ENCODE measurements around the gene WIPF1.

WIPF1 gene

DNA sequence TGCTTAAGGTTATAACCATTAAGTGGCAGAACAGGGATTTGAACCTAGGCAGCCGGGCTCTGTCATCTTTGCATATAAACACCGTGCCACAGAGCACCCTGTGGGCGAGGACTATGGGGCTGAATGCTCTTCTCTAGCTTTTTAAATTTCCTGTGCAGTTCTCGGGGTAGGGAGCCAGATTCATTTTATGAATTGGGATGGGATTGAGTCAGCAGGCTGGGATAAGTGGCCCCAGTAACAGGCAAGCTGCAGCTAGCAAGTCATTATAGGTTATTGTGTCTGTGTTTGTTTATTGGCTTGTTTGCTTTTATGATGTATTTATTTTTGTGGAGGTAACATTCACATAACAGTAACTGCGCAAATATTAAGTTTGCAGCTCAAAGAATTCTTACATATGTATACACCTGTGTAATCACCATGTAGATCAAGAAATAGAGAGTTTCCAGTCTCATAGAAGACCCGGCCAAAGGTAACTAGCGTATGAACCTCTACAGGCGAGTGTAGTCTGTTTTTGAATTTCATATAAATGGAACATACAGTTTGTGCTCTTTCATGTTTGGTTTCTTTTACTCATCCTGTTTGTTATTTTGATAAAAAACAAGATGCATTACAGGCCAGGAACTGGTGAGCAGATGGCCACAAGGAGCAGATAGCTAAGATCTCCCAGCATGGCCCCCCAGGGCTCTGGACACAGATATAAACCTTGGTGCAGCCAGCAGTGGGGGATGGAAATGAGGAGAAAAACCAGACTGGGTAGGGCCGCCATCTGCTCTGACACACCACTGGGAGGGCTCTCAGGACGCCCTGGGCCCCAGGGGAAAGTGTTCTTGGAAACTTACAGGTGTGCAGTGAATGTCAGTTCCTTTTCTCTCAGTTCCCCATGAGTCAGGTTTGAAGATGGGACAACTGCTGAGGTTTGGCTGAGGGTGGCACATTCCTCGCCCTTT lies 61.6 kb downstream of the WIPF1 start:
- H3K36me3 Mint-ChIP-seq (ENCODE audit: low read depth) = no peaks in the 10 kb centered on the region
- no peak for DNase-seq
- H3K9me3 Mint-ChIP-seq = no peaks in the 10 kb centered on the region
- no peaks in the 10 kb centered on the region for H3K27me3 Mint-ChIP-seq (ENCODE audit: low read depth, poor library complexity)
- TF ChIP-seq, protein P1, sequence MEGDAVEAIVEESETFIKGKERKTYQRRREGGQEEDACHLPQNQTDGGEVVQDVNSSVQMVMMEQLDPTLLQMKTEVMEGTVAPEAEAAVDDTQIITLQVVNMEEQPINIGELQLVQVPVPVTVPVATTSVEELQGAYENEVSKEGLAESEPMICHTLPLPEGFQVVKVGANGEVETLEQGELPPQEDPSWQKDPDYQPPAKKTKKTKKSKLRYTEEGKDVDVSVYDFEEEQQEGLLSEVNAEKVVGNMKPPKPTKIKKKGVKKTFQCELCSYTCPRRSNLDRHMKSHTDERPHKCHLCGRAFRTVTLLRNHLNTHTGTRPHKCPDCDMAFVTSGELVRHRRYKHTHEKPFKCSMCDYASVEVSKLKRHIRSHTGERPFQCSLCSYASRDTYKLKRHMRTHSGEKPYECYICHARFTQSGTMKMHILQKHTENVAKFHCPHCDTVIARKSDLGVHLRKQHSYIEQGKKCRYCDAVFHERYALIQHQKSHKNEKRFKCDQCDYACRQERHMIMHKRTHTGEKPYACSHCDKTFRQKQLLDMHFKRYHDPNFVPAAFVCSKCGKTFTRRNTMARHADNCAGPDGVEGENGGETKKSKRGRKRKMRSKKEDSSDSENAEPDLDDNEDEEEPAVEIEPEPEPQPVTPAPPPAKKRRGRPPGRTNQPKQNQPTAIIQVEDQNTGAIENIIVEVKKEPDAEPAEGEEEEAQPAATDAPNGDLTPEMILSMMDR (IDR thresholded peaks at IDR 0.05) = no peak
- peaks cover 25% of the 10 kb centered on the region for H3K4me1 Mint-ChIP-seq
- H3K27ac Mint-ChIP-seq = no peak overlapping the region
- no peak overlapping the region for H3K4me3 Mint-ChIP-seq

- Mint-ChIP-seq H3K4me1 (peaks cover 25% of the 10 kb centered on the region), H3K36me3 (ENCODE audit: low read depth) (no peaks in the 10 kb centered on the region)
Measured at GRCh38 chr2:174535083-174535482, 62.5 kb downstream of the WIPF1 start.

GRCh38 chr2:174529916-174530315 lies 67.7 kb downstream of the WIPF1 start:
- TF ChIP-seq, protein P1 (IDR thresholded peaks at IDR 0.05) = no peak
- Mint-ChIP-seq H3K36me3 (ENCODE audit: low read depth) (no peaks in the 10 kb centered on the region), H3K4me1 (peaks cover 10% of the 10 kb centered on the region), H3K4me3 (no peak overlapping the region), H3K27ac (no peak overlapping the region), H3K9me3 (peaks cover 21% of the 10 kb centered on the region), H3K27me3 (ENCODE audit: low read depth, poor library complexity) (no peaks in the 10 kb centered on the region)
- no peak for DNase-seq

More at GRCh38 chr2:174535083-174535482, 62.5 kb downstream of the WIPF1 start:
- H3K27ac Mint-ChIP-seq = no peak overlapping the region
- DNase-seq = no peak
- no peak overlapping the region for H3K4me3 Mint-ChIP-seq
- H3K27me3 Mint-ChIP-seq (ENCODE audit: low read depth, poor library complexity) = no peaks in the 10 kb centered on the region
- H3K9me3 Mint-ChIP-seq = no peaks in the 10 kb centered on the region
- TF ChIP-seq, protein P1 (IDR thresholded peaks at IDR 0.05) = no peak

DNA sequence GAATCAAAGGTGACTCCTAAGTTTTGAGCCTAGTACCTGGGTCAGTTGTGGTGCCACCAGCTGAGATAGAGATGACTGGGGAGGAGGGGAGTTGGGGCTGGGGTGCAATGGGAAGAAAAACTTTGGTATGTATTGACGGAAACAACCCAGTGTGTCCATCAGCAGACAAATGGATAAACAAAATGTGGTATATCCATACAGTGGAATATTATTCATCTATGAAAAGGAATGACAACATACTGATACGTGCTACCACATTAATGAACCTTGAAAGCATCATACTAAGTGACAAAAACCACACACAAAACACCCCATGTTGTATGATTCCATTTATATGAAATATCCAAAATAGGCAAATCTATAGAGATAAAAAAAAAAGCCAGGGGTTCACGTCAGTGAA lies 69.6 kb downstream of the WIPF1 start:
- TF ChIP-seq, protein P1 (IDR thresholded peaks at IDR 0.05) = no peak
- Mint-ChIP-seq H3K27me3 (ENCODE audit: low read depth, poor library complexity) (peaks cover 8% of the 10 kb centered on the region), H3K4me1 (no peaks in the 10 kb centered on the region), H3K9me3 (peaks cover 21% of the 10 kb centered on the region), H3K4me3 (no peak overlapping the region), H3K27ac (no peak overlapping the region), H3K36me3 (ENCODE audit: low read depth) (no peaks in the 10 kb centered on the region)
- no peak for DNase-seq

DNA sequence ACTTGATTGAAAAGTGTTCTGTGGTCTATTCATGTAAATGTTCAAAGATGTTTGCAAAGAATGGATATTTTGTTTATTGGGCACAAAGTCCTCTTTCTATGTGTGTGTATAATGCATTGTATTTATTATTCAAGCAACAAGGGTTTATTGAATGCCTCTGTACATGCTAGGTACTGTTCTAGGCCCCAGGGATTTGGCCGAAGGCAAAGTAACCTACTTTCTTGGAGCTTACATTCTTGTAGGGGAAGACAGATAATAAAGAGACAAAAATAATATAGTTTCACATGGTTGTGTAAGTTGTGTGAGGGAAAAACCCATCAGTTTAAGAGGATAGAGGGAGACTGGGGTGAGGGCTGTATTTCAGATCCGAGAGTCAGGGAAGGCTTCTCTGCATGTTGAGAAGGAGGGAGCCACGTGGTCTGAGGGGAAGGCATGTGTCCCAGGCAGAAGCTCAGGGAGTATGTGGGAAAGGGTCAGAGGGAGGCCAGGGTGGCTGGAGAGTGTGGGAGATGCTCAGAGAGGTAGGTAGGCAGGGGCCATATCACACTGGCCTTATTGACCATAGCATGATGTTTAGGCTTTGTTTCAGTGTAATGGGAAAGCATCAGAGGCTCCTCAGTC lies 70.4 kb downstream of the WIPF1 start:
- Mint-ChIP-seq H3K4me1 (no peaks in the 10 kb centered on the region), H3K9me3 (peaks cover 21% of the 10 kb centered on the region), H3K27me3 (ENCODE audit: low read depth, poor library complexity) (peaks cover 8% of the 10 kb centered on the region), H3K4me3 (no peak overlapping the region), H3K27ac (peak overlapping the region; percentile 16), H3K36me3 (ENCODE audit: low read depth) (no peaks in the 10 kb centered on the region)
- TF ChIP-seq, protein P1 (IDR thresholded peaks at IDR 0.05) = no peak
- DNase-seq = no peak
